HCT116 (cell line): Measurements from ENCODE around the gene VIPR2. TPM values are rescaled to one million over a fixed set of nuclear protein-coding genes. Genes with fewer than 3 reads are reported as not detected.

Experiments used
- ATAC-seq: fragments of 200-7000 bp; cut with Tn5 transposase; 2 replicates; pipeline ENCODE4 v1.9.1; 2020; ENCODE audit warnings: mild to moderate bottlenecking, moderate library complexity
- BruUV-seq: library from RNA; stranded (reverse); fragments of 400-500 nt; replicated peaks from 2 replicates; lab custom pipeline; 2021; lab: Mats Ljungman, UMichigan
- CTCF ChIA-PET: fragments of 300-600 bp; sonication (Branson Sonifier 250); formaldehyde crosslinking; loops from one replicate; lab custom pipeline; 2021; ENCODE audit warnings: antibody characterized with exemption; lab: Charles Lee
- POLR2A ChIA-PET: fragments of 300-600, 350-600 bp; sonication (Branson Sonifier 250); formaldehyde crosslinking; loops from one replicate; lab custom pipeline; 2021; ENCODE audit warnings: antibody characterized with exemption; lab: Charles Lee
- RAD21 ChIA-PET, 2 experiments: fragments of 300-600 bp; sonication (Branson Sonifier 250); formaldehyde crosslinking; loops; one replicate each; lab custom pipeline; 2023; ENCODE audit warnings: low total read pairs in 2 of 2; ENCODE audit not compliant: uncharacterized antibody in 2 of 2, unreplicated experiment in 2 of 2, low non-redundant PET in 1 of 2; lab: Charles Lee
- DNase-seq: peaks from one replicate; pipeline ENCODE4 v3.0.0-alpha.2; 2010; ENCODE audit warnings: low read depth, low spot score
- H2AFZ ChIP-seq: fragments of 200-600 bp; shearing (Covaris generic), sonication (generic); 2 replicates; pipeline ENCODE4 v1.6.1; 2017; ENCODE audit warnings: low read depth, mixed run types, mixed read lengths, antibody characterized with exemption, low read length; ENCODE audit not compliant: poor library complexity, severe bottlenecking
- H3K27ac ChIP-seq: 2 replicates; pipeline ENCODE4 v1.5.1; 2012; ENCODE audit warnings: low read depth, low read length
- H3K27me3 ChIP-seq: fragments of 200-600 bp; sonication (generic); 2 replicates; pipeline ENCODE4 v1.6.1; 2016; ENCODE audit warnings: mixed run types, low read length, mixed read lengths; ENCODE audit not compliant: insufficient read depth
- H3K36me3 ChIP-seq, 2 experiments: fragments of 200-500 bp in 1 of 2; fragments of 200-600 bp in 1 of 2; sonication (Bioruptor generic) in 1 of 2; sonication (generic) in 1 of 2; 2 replicates each; pipeline versions ENCODE4 v1.5.1 to v1.6.1; 2014 to 2016; ENCODE audit warnings: low read length in 2 of 2, inconsistent platforms in 1 of 2, mixed read lengths in 1 of 2, mixed run types in 1 of 2; ENCODE audit not compliant: insufficient read depth in 2 of 2, control insufficient read depth in 1 of 2
- H3K4me1 ChIP-seq, 2 experiments: fragments of 200-600 bp in 1 of 2; sonication (generic) in 1 of 2; 2 replicates each; pipeline versions ENCODE4 v1.5.1 to v1.6.1; 2012 to 2017; ENCODE audit warnings: low read length in 2 of 2, inconsistent platforms in 1 of 2, mild to moderate bottlenecking in 1 of 2, mixed read lengths in 1 of 2, mixed run types in 1 of 2, moderate library complexity in 1 of 2; ENCODE audit not compliant: insufficient read depth in 2 of 2, control insufficient read depth in 1 of 2
- H3K4me2 ChIP-seq: fragments of 200-600 bp; sonication (generic); 2 replicates; pipeline ENCODE4 v1.6.1; 2017; ENCODE audit warnings: mixed run types, low read length, mixed read lengths
- H3K4me3 ChIP-seq, 2 experiments: fragments of 200-600 bp in 1 of 2; sonication (generic) in 1 of 2; replicated peaks in 1 of 2; 2 replicates each; pipeline ENCODE4 v1.5.1; 2011 to 2016; ENCODE audit warnings: low read length in 2 of 2, control low read depth in 1 of 2, low read depth in 1 of 2, mild to moderate bottlenecking in 1 of 2, mixed read lengths in 1 of 2, mixed run types in 1 of 2
- H3K79me2 ChIP-seq: fragments of 200-600 bp; sonication (generic); 2 replicates; pipeline ENCODE4 v1.6.1; 2017; ENCODE audit warnings: mild to moderate bottlenecking, mixed run types, low read length, moderate library complexity, mixed read lengths; ENCODE audit not compliant: insufficient read depth
- H3K9ac ChIP-seq: fragments of 200-600 bp; sonication (generic); 2 replicates; pipeline ENCODE4 v1.6.1; 2016; ENCODE audit warnings: low read length, mixed read lengths
- H3K9me2 ChIP-seq: fragments of 200-600 bp; sonication (generic), shearing (Covaris generic); 2 replicates; pipeline ENCODE4 v1.6.1; 2017; ENCODE audit warnings: mixed run types, mild to moderate bottlenecking, moderate library complexity; ENCODE audit not compliant: insufficient read depth
- H3K9me3 ChIP-seq, 2 experiments: fragments of 200-500 bp in 1 of 2; fragments of 200-600 bp in 1 of 2; sonication (Bioruptor generic) in 1 of 2; sonication (generic) in 1 of 2; 2 replicates each; pipeline ENCODE4 v1.6.1; 2014 to 2017; ENCODE audit warnings: low read length in 2 of 2, mixed read lengths in 2 of 2, inconsistent platforms in 1 of 2, low read depth in 1 of 2, mild to moderate bottlenecking in 1 of 2, mixed run types in 1 of 2, moderate library complexity in 1 of 2; ENCODE audit not compliant: control insufficient read depth in 1 of 2, insufficient read depth in 1 of 2
- H4K20me1 ChIP-seq: fragments of 200-600 bp; sonication (generic), shearing (Covaris generic); 2 replicates; pipeline ENCODE4 v1.6.1; 2017; ENCODE audit warnings: mixed run types, mild to moderate bottlenecking, moderate library complexity; ENCODE audit not compliant: insufficient read depth
- ATF3 ChIP-seq: IDR thresholded peaks from 2 replicates; pipeline ENCODE4 v1.6.1; 2012
- CEBPB ChIP-seq: IDR thresholded peaks from 2 replicates; pipeline ENCODE4 v1.6.1; 2012; ENCODE audit warnings: low read depth
- CTCF ChIP-seq, 3 experiments: fragments of 200-600 bp in 1 of 3; sonication (generic) in 1 of 3; IDR thresholded peaks in 2 of 3; conservative IDR thresholded peaks in 1 of 3; 2 replicates each; pipeline ENCODE4 v1.5.1; 2012 to 2017; ENCODE audit warnings: low read depth in 2 of 3, low read length in 2 of 3, antibody characterized with exemption in 1 of 3, borderline replicate concordance in 1 of 3, control low read depth in 1 of 3, mild to moderate bottlenecking in 1 of 3, mixed read lengths in 1 of 3, mixed run types in 1 of 3, moderate library complexity in 1 of 3; ENCODE audit not compliant: insufficient read depth in 1 of 3
- EGR1 ChIP-seq: IDR thresholded peaks from 2 replicates; pipeline ENCODE4 v1.6.1; 2012; ENCODE audit warnings: low read depth
- ELF1 ChIP-seq: IDR thresholded peaks from 2 replicates; pipeline ENCODE4 v1.6.1; 2012; ENCODE audit warnings: low read depth, borderline replicate concordance
- EZH2phosphoT487 ChIP-seq: fragments of 200-600 bp; IDR thresholded peaks from 2 replicates; pipeline ENCODE4 v1.6.1; 2018; ENCODE audit warnings: antibody characterized with exemption, borderline replicate concordance
- FOSL1 ChIP-seq: IDR thresholded peaks from 2 replicates; pipeline ENCODE4 v1.6.1; 2012; ENCODE audit warnings: low read depth
- JUND ChIP-seq: IDR thresholded peaks from 2 replicates; pipeline ENCODE4 v1.6.1; 2012
- POLR2AphosphoS5 ChIP-seq: IDR thresholded peaks from 2 replicates; pipeline ENCODE4 v1.6.1; 2011; ENCODE audit warnings: mild to moderate bottlenecking, low read depth, low read length, moderate library complexity
- RAD21 ChIP-seq: IDR thresholded peaks from 2 replicates; pipeline ENCODE4 v1.6.1; 2012; ENCODE audit warnings: low read depth, mild to moderate bottlenecking
- REST ChIP-seq: IDR thresholded peaks from 2 replicates; pipeline ENCODE4 v1.6.1; 2012; ENCODE audit warnings: low read depth
- SIN3A ChIP-seq: IDR thresholded peaks from 2 replicates; pipeline ENCODE4 v1.6.1; 2012; ENCODE audit warnings: low read depth
- TCF7L2 ChIP-seq: IDR thresholded peaks from 2 replicates; pipeline ENCODE4 v1.7.0; 2011; ENCODE audit warnings: borderline replicate concordance, inconsistent platforms; ENCODE audit not compliant: insufficient read depth, insufficient read length; ENCODE audit errors: extremely low read depth
- YY1 ChIP-seq: IDR thresholded peaks from 2 replicates; pipeline ENCODE4 v1.6.1; 2011; ENCODE audit warnings: low read length, low read depth, moderate library complexity, mild to moderate bottlenecking; ENCODE audit not compliant: insufficient replicate concordance; ENCODE audit errors: extremely low read depth
- ZBTB33 ChIP-seq: IDR thresholded peaks from 2 replicates; pipeline ENCODE4 v1.6.1; 2011; ENCODE audit warnings: mild to moderate bottlenecking, low read length, moderate library complexity; ENCODE audit not compliant: insufficient replicate concordance; ENCODE audit errors: extremely low read depth
- ZFX ChIP-seq: fragments of 450-650 bp; IDR thresholded peaks from 2 replicates; pipeline ENCODE4 v1.6.1; 2017
- ZNF274 ChIP-seq: fragments of 200-500 bp; sonication (Bioruptor generic); IDR thresholded peaks from 2 replicates; pipeline ENCODE4 v1.6.1; 2014; ENCODE audit warnings: mild to moderate bottlenecking, low read depth, low read length, inconsistent platforms
- intact Hi-C: fragments of 100-400 bp; cut with micrococcal nuclease; formaldehyde crosslinking; loops from 2 replicates; pipeline ENCODE4 v1.10.0; 2022
- total RNA-seq: library from RNA; stranded (reverse); gene quantifications from one replicate; pipeline ENCODE4 v1.2.1, GENCODE V29; 2021; ENCODE audit not compliant: unreplicated experiment

The VIPR2 gene
- total RNA-seq, 1 experiment from 2014 or later, result 0.10 TPM

GRCh38 chr7:159141167-159141566, 3.5 kb downstream of the VIPR2 start (continued):
- no peak for TF ChIP-seq EZH2phosphoT487
- no peak for TF ChIP-seq JUND
- no peak for TF ChIP-seq ZFX
- TF ChIP-seq FOSL1, result no peak
- TF ChIP-seq ZNF274, result no peak
- no peak for TF ChIP-seq TCF7L2
- no peak for TF ChIP-seq POLR2AphosphoS5
- no peak for TF ChIP-seq ELF1
- no peak for TF ChIP-seq ZBTB33
- no peak for TF ChIP-seq RAD21

GRCh38 chr7:159140170-159140910, 4.3 kb downstream of the VIPR2 start:
- no TSS peak for BruUV-seq
- H3K36me3 ChIP-seq, result no peaks in the 10 kb centered on the region
- H3K79me2 ChIP-seq, result no peaks in the 10 kb centered on the region
- POLR2A ChIA-PET, result no interaction called here
- H3K9me3 ChIP-seq, result no peaks in the 10 kb centered on the region
- H3K27me3 ChIP-seq, result peaks cover 2% of the 10 kb centered on the region; the same call in 1 of the 2 replicates
- H2AFZ ChIP-seq, result no peak overlapping the region
- intact Hi-C loops, result no loop called here
- DNase-seq (no peak), ATAC-seq (no peak)
- RAD21 ChIA-PET, result no interaction called here
- no peak overlapping the region for H3K4me2 ChIP-seq
- H3K4me3 ChIP-seq, result no peak overlapping the region
- H4K20me1 ChIP-seq, result no peaks in the 10 kb centered on the region
- CTCF ChIA-PET, result no interaction called here
- no peak overlapping the region for H3K9ac ChIP-seq
- no peaks in the 10 kb centered on the region for H3K9me2 ChIP-seq
- no peaks in the 10 kb centered on the region for H3K4me1 ChIP-seq
- H3K27ac ChIP-seq, result no peak overlapping the region
- no peak for TF ChIP-seq CEBPB
- no peak for TF ChIP-seq ZFX
- TF ChIP-seq REST, result no peak
- TF ChIP-seq FOSL1, result no peak
- no peak for TF ChIP-seq EGR1
- no peak for TF ChIP-seq ATF3
- no peak for TF ChIP-seq CTCF (IDR thresholded peaks at IDR 0.05 in 2 of 3, conservative IDR thresholded peaks at IDR 0.05 in 1 of 3; ENCODE audit: borderline replicate concordance in 1 of 3, insufficient read depth in 1 of 3, low read depth in 2 of 3, low read length in 2 of 3)
- TF ChIP-seq YY1, result no peak
- TF ChIP-seq SIN3A, result no peak
- TF ChIP-seq TCF7L2, result no peak
